GM19025 (cell line): ENCODE data around the gene SMPX.
"Not testable (repeated sequence)": the region's sequence is repeated elsewhere in the genome, so short reads cannot be mapped to it uniquely, and the experiment has no call there.

Experiments
- ATAC-seq: cut with Tn5 transposase; IDR thresholded peaks from one replicate; pipeline ENCODE4 v1.9.1; 2021; ENCODE audit warnings: mild to moderate bottlenecking, low read depth, moderate library complexity; ENCODE audit not compliant: unreplicated experiment

SMPX gene

DNA sequence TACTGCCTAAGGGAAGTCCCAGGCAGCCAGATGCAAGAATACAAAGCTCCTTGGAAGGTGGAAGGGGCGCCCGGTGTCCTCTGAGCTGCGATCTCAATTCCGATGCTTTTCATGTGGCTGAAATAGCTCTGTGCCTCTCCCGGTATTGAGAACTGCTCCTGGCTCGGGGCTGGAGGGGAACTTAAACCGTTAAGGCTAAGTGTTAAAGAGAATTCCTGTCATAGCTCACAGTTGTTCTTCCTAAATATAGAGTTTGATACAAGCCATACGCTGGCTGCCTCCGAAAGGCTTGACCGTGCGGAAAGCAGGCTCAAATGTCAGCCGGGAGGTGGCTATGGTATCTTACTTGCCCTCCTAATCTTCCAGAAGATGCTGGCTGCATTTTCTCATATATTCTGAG is at the start of gene SMPX:
Gene SMPX, minus strand, starts transcription at position 157 of the 400 bp plus-strand sequence. CDS start 3,826 bp downstream, outside the sequence.
- ATAC-seq, result no peak

DNA sequence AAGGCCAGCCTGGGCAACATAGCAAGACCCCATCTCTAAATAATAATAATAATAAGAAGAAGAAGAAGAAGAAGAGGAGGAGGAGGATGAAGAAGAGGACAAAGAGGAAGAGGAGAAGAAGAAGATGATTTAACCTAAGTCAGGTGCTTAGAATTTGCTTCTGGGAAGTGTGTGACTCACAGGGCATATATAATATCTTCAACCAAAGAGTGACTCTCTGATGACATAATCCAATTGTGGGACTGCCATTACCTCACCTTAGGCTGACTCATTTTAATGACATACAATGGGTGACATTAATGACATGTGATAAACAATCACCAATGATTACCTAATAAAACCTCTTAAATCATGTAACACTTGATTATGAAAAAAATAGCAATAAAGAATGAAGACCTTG is 48.8 kb upstream of the SMPX start:
- ATAC-seq, result no peak

DNA sequence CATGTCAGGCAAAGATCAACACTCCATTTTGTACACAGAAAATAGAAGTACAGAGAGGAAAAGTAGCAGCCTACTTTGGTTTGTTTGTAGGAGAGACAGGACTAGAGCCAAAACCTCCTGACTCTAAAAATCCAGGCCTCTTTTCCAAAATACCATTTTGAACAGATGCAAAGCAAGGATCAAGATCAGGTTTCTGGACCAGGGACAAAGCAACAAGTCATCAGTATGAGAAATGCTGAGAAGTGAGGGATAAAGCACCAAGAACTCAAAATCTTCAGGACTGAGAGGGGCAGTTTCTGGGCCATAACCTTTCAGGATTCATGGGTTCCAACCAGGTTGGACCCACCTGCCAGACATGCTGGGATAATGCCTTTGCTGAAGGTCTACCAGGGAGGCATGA is 44.9 kb upstream of the SMPX start:
- ATAC-seq, result no peak

DNA sequence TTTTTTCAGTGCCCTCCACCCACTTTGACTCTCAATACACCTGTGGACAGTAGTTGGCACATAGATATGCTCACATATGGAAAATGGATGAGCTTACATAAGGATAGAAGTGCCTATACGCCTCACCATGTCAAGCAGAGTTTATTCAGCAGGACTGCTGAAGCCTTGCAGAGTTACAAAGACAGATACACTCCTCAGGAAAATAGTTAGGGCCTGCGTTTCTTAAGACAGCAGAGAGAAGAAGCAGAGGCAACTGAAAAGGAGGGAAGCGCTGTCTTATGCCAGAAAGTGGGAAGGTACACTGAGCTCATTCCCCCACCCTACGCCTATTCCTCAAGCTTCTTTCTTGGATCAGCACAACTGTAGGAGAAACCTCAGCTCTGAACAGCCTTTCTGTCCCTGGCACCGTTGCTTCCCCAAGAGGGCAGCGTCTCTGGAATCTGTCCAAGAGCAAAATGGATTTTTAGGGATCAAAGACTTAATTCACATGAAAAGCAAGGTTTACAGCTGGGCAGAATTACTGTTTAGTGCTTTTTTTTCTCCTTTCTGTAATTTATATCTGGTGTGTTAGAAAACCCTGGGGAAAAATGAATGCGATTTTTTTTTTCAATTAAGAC is 44.2 kb upstream of the SMPX start:
- ATAC-seq, result no peak

DNA sequence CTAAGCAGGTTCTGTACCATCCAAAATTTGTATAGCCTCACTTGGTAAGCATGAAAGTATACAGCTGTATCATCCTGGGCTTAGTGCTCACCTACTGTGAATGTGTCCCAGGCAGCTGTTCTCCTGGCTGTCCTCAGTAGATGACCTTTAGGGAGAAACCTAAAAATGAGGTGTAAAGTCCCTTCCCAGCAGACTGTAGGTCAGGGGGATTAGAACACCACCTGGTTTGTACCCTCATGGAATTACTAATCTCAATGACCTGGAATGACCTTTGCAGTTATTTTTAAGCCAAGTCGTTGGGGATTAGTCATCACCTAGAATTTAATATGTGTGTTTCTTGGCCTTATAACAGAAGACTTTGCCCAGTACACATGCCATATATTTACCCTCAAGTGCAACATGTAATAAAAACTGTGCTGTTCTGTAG is 42.4 kb upstream of the SMPX start:
- ATAC-seq, result peak; percentile 54

DNA sequence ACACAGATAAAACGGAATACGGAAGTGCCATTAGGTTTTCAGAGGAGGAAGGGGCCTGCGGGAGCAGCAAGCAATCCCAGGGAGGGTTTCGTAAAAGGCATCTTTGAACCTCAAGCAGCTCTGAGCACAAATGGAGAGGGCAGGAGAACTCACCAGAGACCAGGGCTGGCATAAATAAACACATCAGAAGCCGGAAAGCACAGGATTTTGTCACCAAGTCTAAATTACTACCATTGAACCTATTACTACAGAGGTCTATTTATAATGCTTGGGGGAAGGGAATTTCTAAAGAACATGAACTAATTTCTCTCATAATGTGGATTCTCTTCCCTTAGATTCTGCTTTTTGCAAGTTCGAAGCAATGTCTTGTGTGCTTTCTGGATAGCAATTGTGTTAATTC is 41.9 kb upstream of the SMPX start:
- ATAC-seq, result no peak

DNA sequence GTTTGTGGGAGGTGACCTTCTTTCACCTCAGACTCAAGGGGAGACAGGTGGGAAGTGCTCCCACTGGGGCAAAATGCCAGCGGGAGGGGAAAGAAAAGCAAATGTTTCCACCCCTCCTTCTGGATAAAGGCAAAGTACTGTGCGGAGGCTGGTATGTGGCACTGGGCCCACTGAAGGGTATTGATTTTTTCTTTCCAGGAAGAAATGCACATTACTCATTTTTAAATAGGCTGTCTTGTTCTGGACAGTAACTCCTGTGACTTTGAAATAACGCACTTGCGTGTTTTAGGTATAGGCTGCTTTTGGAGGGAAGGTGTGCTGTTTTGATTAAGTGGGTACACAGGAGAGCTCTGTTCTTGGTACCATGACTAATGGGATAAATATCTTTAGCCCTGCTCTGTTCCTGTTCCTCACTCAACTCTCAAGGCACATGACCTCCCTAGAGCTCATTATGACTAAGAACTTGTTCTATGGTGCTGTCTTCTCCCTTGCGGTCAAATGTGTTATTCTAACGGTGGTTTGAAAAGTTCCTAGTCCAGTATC is 40.8 kb upstream of the SMPX start:
- peak; percentile 64 for ATAC-seq

DNA sequence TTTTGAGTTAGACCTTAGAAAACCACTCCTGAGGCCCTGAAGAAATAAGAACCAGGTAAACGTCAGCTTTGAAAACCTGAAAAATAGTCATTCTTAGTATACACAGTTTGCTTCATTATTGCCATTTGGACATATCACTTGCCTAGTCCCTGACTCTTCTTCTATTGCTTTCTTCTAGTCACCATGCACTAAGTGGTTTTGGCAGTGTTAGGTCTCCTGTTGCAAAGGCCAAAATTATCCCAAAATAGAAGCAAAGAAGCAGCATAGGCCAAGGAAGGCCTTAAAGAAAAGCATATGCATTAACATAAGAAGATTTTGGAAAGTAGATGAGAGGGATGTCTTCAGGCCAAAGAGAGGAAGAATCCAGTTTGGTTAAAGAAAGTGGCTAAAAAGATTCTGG is 24.1 kb upstream of the SMPX start:
- no peak for ATAC-seq

DNA sequence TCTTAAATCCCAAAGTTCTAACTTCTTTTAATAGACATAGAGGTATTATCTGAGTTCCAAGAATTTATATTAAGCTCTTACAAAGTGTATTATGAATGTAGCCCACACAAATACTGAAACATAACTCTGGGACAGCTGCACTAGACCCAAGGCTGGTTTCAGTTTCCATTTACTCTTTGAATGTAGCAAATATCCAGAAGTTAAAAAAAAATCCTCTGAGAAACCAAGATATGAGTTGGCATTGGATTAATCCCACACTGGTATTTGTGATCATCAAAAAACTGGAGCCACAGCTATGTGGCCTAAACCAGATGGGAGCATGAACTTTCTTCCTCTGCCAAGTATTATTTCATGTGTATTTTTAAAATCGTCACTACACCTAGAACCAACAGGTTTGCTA is 23.6 kb upstream of the SMPX start:
- no peak for ATAC-seq

DNA sequence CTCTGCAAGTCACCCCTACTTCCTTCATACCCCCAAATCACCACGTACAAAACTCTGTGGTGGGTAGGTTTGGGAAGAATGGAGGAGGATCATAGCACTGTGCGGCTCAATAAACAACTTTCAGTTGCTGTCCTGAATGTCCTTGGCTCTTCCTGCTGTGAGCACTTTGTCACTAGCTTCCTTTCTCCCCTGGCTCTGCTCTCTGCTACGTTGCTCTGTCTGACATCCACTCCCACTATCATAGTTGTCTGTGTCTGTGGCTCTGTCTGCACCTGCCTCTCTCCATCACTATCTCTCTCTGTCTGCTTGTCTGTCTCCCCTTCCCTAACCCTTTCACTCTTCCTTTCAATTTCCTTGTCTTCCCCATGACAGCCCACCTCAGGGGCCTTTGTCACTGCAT is 21.2 kb upstream of the SMPX start:
- ATAC-seq, result no peak

DNA sequence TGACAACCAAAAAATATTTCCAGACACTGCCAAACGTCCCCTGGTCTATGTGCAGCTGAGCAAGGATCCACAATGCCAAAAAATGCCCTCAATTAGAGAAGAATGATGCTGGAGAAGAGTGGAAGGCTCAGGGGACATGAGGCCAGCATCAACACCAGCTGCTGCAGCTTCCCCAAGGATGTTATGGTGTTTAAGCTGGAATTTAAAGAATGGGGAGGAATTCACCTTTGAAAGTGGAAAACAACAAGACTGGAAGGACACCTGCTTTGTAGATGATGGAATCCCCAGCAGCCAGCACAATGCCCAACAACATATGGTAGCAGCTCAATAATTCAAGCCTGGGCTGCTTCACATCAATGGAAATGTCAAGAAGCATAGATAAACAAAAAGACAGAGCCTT is 20.3 kb upstream of the SMPX start:
- ATAC-seq, result no peak

DNA sequence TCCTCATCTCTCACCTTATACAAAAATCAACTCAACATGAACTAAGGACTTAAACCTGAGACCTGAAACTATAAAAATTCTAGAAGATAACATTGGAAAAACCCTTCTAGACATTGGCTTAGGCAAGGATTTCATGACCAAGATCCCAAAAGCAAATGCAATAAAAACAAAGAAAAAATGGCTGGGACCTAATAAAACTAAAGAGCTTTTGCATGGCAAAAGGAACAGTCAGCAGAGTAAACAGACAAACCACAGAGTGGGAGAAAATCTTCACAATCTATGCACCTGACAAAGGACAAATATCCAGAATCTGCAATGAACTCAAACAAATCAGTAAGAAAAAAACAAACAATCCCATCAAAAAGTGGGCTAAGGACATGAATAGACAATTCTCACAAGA is 17.2 kb upstream of the SMPX start:
- not testable (repeated sequence) for ATAC-seq

DNA sequence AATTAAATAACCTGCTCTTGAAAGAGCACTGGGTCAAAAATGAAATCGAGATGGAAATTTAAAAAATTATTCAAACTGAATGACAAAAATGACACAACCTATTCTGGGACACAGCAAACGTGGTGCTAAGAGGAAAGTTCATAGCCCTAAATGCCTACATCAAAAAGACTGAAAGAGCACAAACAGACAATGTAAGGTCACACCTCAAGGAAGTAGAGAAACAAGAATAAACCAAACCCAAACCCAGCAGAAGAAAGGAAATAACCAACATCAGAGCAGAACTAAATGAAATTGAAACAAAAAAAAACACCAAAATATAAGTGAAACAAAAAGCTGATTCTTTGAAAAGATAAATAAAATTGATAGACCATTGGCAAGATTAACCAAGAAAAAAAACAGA is 15.1 kb upstream of the SMPX start:
- not testable (repeated sequence) for ATAC-seq

DNA sequence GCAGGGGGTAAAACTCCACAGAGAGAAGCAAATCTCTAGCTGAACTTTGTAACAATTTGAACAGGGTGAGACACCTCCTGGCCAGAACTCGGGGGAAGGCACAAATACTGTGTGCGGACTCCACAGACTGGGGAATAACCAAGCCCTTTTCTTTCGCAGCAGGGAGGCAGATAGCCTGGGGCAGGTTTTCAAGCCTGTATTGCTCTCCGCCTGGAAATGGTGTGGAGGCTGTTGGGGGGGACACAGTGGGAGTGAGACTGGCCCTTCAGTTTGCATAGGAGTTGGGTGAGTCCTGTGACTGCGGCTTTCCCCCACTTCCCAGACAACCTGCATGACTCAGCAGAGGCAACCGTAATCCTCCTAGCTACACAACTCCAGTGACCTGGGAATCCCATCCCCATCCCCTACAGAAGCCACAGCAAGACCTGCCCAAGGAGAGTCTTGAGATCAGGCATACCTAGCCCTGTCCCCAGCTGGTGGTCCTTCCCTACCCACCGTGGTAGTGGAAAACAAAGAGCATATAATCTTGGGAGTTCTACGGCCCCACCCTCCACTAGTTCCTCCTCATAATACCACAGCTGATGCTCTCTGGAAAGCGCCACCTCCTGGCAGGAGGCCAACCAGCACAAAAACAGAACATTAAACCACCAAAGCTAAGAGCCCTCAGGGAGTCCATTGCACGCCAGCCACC is 12.9 kb upstream of the SMPX start:
- ATAC-seq, result no peak

DNA sequence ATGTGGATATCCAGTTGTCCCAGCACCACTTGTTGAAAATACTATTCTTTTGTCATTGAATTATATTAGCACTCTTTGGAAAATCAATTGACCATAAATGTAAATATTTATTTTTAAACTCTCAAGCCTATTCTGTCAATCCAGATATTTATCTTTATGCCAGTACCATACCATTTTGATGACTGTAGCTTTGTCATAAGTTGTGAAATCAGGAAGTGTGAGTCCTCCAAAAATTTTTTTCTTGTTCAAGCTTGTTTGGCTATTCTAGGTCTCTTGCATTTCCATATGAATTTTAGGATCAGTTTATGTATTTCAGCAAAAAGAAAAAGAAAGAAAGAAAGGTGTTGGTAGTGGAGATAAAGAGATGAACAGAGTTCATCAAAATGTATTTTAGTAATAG is 8.2 kb upstream of the SMPX start:
- ATAC-seq, result no peak

DNA sequence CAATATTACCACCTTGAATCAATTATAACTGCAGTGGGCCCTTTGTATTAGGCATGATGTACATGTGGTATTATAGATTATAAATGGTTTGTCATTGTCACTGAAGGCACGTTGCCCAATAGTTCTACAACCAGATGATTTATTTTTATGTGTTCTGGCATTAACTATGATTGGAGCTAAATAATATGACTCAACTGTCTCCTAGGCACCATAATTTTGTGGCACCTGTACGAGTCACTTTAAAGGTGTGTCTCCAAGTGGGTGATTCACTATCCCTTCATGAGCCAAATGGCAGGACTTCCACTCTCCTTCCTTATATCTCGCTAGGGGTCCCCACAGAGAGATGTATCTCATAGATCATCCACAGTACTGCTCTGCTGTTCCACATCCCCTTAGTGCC is 6.1 kb upstream of the SMPX start:
- ATAC-seq, result no peak

DNA sequence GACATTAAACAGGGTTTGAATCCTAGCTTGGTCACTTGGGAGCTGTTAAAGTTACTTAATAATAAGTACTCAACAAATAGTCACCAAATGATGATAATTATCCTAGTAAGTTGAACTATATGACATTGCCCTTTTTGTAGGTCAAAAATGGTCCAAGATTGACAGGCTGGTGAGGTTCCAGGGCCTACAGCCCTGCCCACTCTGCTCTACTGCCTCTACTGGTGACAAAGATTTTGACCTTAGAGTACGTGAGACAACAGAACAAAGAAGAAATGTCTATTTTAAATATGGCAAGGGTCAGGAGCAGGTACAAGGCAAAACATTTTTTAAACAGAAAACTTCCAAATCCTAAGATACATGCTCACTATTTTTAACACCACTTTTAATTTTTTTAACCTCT is 572 bp upstream of the SMPX start:
- no peak for ATAC-seq

DNA sequence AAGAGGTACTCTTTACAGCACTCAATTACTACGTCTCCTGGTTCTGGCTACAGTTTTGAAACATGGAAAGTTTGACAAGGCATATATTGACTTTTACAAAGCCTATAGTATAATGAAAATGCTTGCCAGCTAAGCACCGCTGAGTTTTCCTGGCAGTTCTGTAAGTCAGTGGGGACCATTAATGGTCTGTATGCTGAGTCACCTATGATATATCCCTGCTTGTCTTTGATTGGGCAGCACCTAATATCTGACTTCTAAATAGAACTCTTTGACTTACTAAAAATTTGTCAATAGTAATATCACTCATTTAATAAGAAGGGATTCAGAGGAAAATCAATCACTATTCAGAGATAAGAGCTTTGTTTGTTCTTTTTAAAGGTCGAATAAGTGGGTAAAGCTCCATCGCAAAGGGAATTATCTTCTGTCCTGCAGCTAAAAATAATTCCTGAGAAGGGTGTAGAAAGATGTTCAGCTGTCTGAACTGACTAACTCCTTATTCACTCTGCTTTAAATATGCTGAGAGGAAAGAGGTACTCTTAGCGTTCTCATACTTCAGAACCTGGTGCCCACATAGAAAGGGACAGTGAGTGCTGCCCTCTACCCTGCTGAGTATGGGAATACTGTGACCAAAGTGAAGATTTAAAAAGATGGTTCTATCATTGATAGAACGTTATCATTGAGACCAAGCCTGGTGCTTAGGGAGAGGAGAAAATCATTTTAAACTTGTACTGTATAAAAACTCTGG is 959 bp downstream of the SMPX start:
- ATAC-seq, result no peak

DNA sequence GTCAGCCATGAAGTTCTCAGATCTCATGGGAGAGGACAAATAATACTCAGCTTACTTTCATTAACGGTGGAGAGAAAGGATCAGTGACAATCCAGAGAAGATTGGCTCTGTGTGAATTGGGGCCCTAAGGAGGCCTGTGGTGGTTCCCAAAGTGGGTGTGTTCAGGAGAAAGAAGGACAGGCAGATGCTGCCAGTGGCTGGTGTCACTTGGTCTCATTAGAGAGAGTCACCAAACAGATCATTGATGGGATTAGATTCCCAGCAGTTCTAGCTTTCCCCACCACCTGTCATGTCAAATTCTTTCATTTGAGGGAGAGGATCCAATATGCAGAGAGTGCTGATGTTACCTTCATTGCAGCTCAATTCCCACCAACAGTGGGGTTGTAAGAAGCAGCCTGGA is 8.0 kb downstream of the SMPX start:
- ATAC-seq, result no peak

DNA sequence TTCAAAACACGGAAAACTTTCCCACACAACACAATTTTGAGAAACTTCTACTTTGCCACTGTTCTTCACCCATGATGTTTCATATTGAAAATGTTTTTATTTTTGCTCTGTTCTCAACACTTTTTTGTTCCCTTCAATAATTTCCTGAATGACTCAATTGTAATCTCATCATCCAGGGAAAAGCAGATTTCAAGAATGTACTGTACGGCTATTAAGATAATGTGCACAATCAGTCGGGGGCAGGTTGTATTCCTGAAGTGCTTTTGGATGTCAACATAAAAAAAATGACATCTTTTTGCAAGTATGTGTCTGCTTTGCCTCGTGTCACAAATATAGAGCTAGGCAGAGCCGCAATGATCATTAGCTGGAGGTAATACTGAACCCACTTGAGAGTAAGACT is 9.7 kb downstream of the SMPX start:
- ATAC-seq, result no peak

DNA sequence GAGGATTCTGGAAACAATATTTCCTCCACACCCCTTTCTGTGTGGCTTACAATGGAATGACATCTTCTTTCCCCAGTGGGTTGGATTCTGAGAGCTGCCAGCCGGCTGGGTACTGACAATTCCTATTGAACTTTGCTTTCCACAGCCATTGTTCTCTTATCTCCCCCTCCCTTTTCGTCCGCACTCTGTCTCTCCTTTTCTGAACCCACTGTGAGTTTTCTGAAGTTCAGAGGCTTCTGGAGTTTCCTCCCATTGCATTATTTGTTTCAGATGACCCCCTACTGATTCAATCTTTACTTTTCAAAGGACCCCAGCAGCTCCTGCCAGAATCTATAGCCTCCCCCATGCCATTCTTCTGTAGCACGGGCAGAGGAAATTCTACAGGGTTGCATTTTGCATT is 10.4 kb downstream of the SMPX start:
- no peak for ATAC-seq

DNA sequence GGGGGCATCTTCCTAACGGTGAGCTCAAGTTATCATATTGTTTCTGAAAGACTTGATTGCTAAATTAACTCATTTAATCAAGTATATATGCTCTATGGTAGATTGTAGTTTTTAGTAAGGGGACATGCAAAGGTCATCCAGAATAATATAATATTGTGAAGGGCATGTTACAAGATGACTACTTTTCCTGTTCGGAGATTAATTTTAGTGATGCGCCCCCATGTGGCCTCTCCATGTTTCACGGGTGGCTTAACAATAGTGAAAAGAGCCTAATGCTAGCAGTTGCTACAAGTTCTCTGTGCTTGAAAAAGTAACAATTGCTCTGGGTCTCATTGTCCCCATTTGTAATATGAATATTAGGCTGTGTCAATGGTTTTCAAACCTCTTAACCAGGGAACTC is 12.2 kb downstream of the SMPX start:
- ATAC-seq, result no peak
